ENCODE data around the gene LONP1.

- TF ChIP-seq BHLHE40 (IDR thresholded peaks at IDR 0.05; ENCODE audit: borderline replicate concordance) (no peak), LEF1 (IDR thresholded peaks at IDR 0.05; ENCODE audit: borderline replicate concordance) (no peak)
These were observed 48.3 kb downstream of the LONP1 start for GRCh38 chr19:5671600-5671999.
